HG03139 (cell line): ENCODE data around the gene SHISA5.
A peak's percentile ranks its signal among the peaks of the same experiment; 100 is the strongest.
"Not testable (repeated sequence)": the region's sequence is repeated elsewhere in the genome, so short reads cannot be mapped to it uniquely, and the experiment has no call there.

ENCODE experiments used
- ATAC-seq: cut with Tn5 transposase; IDR thresholded peaks from one replicate; pipeline ENCODE4 v1.9.1; 2021; ENCODE audit not compliant: unreplicated experiment

Gene SHISA5

DNA sequence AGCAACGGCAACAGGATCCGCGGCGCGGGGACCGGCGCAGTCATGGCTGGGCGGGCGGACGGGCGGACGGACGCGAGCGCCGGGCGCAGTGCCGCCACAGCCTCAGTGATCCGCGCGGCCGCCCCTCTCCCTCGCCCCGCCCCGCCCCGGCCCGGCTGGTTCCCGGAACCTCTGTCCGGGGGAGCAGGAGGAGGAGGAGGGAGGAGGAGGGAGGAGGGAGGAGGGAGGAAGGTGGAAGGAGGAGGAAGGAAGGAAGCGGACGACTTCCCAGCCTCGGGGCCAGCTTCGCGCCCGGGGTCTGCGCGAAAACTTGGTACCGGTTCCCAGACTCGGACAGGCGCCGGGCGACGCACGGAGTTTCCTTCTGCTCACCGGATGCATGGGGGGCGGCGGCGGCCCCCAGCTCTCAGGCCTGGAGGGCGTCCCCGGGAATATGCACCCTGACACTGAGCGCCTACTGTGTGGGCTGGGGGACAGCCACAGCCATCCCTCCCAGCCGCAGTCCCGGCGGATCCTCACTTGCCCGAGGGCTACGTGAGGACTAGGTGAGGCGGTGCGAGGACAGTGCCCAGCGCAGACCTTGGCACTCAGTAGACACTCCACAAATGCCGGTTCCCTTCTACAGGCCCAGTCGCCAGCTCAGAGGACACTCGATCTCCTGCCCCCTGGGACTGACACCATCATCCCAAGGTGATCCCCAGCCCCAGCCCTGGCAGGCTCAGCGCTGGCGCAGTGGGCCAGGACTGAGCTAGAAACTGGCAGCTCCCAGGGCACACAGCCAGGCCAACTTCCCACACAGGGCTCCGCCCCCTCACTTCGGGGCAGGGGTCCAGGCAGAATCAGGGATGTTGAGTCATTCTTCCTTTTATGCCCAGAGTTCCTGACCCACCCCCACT is at the start of gene SHISA5:
TSS of gene SHISA5 (minus strand) at position 124 of the 896 bp plus-strand sequence. CDS start at position 44, 80 bp downstream.
- peak; percentile 52 for ATAC-seq

GRCh38 chr3:48553361-48553760 is 49.4 kb upstream of the SHISA5 start:
- no peak for ATAC-seq

- ATAC-seq, result no peak
These were observed 48.4 kb upstream of the SHISA5 start for GRCh38 chr3:48552111-48552951.

GRCh38 chr3:48551651-48552050 is 47.7 kb upstream of the SHISA5 start:
- not testable (repeated sequence) for ATAC-seq

- ATAC-seq, result peak; percentile 58
These were observed 45.0 kb upstream of the SHISA5 start for GRCh38 chr3:48548729-48549705.

DNA sequence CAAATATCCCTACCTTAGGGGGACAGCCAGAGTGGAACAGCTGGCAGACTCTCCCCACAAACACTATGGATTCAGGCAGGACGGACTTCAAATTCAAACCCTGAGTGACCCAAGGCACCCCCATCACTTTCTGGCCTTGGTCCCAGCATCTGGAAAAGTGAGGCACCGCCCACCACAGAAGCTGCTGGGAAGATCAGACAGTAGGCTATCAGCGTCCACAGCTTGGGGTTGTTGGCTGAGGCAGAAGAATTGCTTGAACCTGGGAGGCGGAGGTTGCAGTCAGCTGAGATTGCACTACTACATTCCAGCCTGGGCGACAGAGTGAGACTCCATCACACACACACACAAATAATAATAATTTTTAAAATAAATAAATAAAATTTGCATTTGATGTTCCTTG is 44.2 kb upstream of the SHISA5 start:
- no peak for ATAC-seq

- ATAC-seq, result no peak
These were observed 42.3 kb upstream of the SHISA5 start for GRCh38 chr3:48546203-48546829.

DNA sequence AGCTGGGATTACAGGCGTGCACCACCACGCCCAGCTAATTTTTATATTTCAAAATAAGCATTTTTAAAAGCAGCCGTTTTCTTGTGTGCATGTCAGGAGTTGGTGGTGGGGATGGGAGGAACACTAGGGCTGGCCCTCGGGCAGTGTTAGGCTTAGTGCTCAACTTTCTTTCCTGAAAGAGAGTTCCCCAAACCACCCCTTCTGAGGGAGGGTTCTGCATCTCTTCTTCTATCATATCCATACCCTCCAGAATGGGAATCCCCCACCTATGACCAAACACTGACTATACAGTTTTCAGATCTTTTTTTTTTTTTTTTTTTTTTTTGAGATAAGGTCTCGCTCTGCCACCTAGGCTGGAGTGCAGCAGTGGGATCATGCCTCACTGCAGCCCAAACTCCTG is 40.2 kb upstream of the SHISA5 start:
- ATAC-seq, result no peak

GRCh38 chr3:48543271-48543866 is 39.4 kb upstream of the SHISA5 start:
- ATAC-seq, result no peak

DNA sequence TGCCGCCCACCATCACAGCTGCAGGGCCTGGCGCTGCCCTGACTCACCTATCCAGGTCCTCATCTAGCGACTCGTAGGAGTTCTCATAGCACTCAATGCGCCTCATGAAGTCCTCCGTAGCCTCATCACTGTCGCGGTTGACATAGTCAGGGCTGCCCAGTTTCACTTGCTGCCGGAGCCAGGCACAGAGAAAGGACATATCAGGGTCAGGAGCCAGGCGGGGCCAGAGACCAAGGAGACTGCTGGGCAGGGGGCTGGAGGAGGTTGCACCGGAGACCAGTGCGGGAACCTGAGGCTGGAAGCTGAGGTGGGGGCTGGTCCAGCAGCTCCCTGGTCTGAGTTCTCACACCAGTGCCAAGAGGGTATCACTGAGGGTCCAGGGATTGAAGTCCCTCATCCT is 34.5 kb upstream of the SHISA5 start:
- ATAC-seq, result no peak

GRCh38 chr3:48536785-48537184 is 32.8 kb upstream of the SHISA5 start:
- ATAC-seq, result no peak

- ATAC-seq, result no peak
These were observed 32.1 kb upstream of the SHISA5 start for GRCh38 chr3:48536116-48536515.

- no peak for ATAC-seq
These were observed 31.6 kb upstream of the SHISA5 start for GRCh38 chr3:48535578-48535977.

DNA sequence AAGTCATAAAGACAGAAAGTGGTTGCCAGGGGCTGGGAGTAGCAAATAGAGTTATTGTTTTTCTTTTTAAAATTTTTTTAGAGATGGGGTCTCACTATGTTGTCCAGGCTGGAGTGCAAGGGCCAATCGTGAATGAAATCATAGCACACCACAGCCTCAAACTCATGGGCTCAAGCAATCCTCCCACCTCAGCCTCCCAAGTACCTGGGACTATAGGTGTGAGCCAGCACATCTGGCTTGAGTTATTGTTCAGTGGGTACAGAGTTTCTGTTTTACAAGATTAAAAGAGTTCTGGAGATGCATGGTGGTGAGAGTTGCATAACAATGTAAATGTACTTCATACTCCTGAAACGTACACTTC is 29.0 kb upstream of the SHISA5 start:
- no peak for ATAC-seq

- no peak for ATAC-seq
These were observed 28.4 kb upstream of the SHISA5 start for GRCh38 chr3:48532271-48532976.

- ATAC-seq, result not testable (repeated sequence)
These were observed 26.7 kb upstream of the SHISA5 start for GRCh38 chr3:48530701-48531100.

GRCh38 chr3:48528754-48529153 is 24.8 kb upstream of the SHISA5 start:
- no peak for ATAC-seq

DNA sequence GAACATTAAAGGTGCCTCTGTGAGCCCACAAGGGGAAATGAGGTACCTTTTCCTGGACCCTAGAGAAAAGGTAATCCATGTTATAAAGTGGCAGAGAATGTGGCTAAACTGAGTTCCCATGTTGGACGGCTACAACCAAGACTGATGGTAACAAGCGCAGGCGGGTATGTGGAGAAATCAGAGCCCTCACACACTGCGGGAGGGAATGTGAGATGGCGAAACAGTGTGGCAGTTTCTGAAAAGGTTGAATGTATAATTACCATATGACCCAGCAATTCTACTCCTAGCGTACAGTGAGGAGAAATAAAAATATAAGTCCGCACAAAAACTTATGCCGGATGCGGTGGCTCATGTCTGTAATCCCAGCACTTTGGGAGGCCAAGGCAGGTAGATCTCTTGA is 24.1 kb upstream of the SHISA5 start:
- no peak for ATAC-seq

GRCh38 chr3:48524970-48525369 is 21.0 kb upstream of the SHISA5 start:
- ATAC-seq, result no peak
